GM18867 (cell line): Measurements from ENCODE around the gene PDE5A.
"Not testable (repeated sequence)": the region's sequence is repeated elsewhere in the genome, so short reads cannot be mapped to it uniquely, and the experiment has no call there.

Experiments
- ATAC-seq: cut with Tn5 transposase; IDR thresholded peaks from one replicate; pipeline ENCODE4 v1.9.1; 2021; ENCODE audit warnings: mild to moderate bottlenecking, moderate library complexity; ENCODE audit not compliant: unreplicated experiment

The PDE5A gene

DNA sequence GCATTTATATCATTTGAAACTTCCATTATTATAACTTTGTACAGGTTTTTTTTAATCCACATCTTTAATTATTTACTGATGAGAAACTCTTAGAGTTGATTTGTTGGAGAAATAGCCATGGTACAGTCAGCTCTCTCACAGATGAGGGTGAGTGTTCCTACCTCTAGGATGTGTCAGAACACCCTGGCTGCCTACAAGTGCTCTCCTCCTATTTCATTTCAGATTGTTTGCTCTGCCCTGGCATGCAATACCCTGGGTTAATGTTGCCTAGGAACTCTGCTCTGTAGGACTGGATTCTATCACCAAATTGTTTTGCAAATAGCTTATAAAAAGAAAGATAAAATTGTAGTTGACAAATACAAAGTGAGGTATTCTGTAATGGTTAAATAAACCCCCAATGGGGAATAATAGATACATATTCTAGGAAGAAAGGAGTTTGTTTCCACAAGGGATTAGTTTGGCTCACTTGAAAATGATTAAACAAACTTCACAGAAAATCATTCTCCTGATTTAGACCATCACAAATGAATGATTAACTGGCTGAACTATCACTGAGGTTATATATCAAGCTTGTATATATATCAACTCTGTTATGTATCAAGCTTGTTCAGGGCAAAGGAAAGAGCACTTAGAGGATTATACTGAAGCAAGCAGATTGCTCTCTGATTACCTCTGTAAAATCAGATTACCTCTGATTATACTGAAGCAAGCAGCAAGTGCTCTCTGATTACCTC, 150.0 kb downstream of the PDE5A start:
- ATAC-seq, result no peak

DNA sequence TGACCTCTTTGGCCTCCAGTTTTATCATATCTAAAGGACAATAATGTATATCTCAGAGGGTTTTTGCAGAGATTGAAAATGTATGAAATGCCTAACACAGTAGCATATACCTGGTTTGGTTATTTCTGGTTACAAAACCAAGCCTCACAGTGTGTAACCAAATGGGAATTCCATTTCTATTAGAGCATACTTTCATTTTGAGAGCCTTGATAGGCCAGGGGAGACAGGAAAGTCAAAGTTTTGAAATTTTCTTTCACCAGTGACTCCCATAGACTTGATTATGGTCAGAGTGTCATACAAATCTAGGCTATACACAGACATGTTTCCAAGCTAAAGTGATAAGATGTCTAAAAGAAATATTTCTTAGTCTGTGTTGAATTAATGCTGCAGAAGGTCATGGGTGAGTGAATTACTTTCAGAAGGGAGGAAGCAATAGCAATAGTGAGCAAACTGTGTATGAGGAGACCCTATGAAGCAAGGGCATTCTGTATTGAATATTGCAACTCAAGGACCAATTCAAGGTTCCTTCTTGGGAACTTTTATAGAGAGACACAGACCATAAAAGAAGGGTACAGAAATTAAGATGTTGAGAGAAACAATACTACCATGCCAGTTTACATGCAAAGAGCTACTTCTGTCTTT, 151.1 kb downstream of the PDE5A start:
- ATAC-seq, result no peak

DNA sequence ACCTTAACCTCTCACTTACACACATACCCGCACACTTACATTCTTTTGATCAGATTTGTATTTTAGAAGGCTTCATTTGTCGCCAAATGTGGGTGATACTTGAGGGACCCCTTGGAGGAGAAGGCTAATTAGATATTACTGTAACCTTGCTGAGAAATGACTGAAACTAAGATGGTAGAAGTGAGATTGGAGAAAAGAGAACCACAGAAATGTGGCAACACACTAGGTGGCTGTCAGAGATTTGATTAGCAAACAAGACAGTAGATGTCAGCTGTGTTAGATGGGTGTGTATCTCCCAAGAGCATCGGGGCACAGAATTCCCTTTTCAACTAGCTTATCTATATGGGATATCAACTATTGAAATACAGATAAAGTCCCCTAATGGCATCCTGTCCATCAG, 157.3 kb downstream of the PDE5A start:
- ATAC-seq, result peak; percentile 74

DNA sequence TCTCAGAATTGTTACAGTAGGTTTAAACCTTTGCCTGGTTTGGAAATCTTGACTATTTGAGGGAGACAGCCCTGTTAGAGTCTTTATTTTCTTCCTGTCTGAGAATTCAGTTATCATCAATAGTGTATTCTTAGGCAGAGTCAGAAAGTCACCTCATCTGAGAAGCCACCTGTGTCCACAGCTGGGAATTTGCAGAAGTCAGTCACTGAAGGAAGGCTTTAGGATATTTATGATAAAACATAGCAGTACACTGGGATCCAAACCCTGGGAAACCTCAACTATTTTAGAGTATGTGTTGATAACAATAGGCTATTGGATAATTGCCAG, 157.9 kb downstream of the PDE5A start:
- peak; percentile 48 for ATAC-seq

DNA sequence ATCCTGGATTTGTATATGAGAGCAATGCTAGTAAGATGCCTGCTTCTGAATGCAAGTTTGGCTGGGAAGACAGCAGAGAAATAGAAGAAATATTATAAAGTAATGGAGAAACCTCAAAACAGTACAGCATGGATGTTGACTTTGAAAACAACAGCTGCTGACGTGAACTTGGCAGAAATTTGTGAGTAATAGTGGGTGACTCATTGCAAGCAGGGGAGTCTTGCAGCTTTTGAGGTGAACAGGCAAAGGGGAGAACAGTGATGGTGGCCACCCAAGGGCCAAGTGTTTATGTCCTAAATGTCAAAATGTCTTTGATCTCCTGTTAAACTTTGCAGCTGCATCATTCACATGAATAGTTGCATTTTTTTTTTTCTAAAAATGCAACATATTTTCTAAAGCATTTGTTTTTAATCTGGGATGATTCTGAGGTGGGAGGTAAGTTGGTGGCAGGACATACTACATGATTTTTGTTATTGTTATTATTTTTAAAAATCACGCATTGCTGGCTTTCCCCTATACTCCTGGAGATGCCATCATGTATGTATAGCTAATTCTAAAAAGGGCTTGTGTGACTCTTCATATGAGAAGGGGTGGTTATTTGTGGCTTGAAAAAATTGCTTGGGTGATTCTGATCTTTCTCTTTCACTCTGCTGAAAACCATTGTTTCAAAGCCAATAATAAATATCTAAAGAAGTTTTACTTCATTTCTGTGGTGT, 158.4 kb downstream of the PDE5A start:
- ATAC-seq, result peak; percentile 74

DNA sequence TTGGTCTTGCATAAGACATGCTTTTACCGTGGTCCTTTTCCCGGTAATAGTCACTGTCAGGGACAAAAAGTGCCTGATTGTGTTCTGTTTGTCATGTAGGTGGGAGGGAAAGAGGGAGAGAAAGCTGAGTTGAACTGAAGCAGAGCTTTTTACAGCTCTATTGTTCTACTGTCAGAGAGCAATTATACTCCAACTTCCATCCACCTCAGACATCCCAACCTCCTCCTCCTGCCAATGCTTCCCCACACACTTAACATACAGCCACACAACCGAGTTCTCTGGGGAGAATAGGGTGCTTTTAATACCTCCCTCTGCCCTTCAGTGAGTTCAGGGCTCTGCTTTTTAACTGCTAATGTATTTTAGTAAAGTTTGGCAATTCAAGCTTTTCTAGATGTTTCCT, 159.6 kb downstream of the PDE5A start:
- not testable (repeated sequence) for ATAC-seq

DNA sequence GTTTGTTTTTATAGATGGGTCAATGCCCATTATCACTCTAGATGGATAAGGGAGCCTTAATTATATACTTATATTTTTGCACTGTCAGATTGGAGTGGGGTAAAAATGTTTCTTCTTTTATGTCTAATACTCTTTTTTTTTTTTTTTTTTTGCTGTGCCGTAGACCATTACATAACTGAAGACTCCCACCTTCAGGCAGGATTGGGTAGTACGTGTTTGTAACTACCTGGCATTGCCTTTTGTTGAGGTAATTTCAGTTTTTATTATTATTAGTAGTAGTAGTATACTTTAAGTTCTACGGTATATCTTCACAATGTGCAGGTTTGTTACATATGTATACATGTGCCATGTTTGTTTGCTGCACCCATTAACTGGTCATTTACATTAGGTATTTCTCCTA, 165.9 kb downstream of the PDE5A start:
- not testable (repeated sequence) for ATAC-seq

DNA sequence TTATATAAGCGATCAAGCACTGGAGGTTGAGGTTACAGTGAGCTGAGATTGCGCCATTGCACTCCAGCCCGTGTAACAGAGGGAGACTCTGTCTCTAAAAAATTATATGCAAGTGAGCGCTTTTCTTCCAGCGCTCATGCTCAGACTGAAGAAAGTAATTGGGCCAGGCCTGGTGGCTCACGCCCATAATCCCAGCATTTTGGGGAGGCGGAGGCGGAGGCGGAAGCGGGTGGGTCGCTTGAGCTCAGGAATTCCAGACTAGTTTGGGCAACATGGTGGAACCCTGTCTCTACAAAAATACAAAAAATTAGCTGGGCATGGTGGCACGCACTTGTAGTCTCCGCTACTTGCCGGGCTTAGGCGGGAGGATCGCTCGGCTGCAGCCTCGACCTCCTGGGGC, 172.9 kb downstream of the PDE5A start:
- not testable (repeated sequence) for ATAC-seq

DNA sequence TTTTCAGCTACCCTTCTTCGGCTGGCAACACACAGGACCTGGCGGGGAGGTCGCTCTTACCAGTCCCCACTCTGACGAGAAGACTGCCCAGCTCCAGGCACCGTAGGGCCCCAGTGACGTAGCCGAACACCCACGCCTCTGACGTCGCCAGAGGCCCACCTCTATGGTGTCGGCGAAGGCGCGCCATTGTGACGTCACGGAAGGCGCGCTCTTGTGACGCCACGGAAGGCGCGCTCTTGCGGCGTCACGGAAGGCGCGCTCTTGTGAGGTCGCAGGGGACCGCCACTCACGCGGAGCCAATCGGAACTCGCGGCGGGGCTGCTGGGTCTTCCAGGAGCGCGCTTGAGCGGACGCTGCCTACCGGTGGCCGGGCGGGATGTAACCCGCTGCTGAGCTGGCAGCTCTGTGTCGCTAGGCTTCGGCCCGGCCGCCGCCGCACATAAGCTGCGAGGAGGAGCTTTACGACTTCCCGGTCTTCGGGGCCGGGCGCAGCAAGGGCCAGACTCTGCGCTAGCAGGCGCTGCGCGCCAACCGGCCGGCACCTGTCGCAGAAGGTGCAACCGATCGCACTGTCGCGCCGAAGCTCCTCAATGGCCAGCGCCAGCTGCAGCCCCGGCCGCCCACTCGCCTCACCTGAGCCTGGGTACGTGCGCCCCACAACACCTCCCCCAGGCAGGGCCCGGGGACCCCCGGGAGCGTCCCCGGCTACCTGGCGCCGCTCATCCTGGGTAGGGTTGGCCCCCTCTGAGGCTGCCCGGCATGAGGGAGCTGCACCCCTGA, 173.9 kb downstream of the PDE5A start:
- peak; percentile 100 for ATAC-seq

DNA sequence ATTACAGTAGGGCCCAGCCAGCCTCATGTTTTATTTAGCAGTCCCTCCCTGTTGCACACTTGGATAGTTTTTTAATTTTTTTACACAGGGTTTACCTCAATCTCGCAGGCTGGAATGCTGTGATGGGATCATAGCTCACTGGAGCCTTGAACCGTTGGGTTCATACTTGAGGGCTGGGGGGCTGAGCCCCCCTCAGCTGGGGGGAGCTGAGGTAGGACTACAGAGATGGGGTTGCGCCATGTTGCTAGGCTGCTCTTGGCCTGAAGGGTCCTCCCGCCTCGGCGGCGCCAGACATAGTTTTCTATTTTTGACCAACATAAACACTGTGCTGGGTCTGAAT, 174.5 kb downstream of the PDE5A start:
- peak; percentile 15 for ATAC-seq

DNA sequence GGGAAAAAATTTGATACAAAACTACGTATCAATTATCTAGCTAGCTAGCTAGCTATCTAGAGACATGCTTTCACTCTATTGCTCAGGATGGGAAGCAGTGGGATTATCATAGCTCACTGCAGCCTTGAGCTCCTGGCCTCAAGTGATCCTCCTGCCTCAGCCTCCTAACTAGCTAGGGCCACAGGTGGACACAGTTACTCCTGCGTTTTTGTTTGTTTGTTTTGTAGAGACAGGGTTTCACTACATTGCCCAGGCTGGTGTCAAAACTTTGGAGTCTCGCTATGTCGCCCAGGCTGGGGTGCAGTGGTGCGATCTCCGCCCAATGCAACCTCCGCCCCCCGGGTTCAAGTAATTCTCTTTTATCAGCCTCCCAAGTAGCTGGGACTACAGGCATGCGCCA, 175.3 kb downstream of the PDE5A start:
- not testable (repeated sequence) for ATAC-seq

DNA sequence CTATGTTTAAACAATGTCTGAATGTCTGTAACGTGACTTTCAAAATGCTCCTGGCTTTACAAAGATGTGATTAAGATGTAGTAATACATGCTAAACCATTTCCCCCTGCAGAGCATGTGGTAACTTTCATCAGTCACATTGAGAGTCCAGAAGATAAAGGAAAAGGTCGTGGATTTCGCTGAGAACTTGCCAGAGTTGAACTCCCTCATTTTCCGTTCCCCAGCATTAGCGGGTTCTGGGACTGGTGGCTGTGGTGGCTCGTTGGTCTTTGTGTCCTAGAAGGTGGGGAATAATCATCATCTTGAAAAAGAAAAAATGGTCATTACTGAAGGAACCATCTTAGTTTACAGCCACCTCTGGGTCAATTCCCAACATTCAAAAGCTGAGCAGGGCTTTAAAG, 178.8 kb downstream of the PDE5A start:
- not testable (repeated sequence) for ATAC-seq
